Smooth muscle cell of the brain vasculature (primary cell): ENCODE results near the gene LRMDA.

Source experiments
- DNase-seq: peaks from one replicate; pipeline ENCODE4 v3.0.0-alpha.2; 2012; ENCODE audit warnings: low read depth, low spot score

Gene LRMDA

DNA sequence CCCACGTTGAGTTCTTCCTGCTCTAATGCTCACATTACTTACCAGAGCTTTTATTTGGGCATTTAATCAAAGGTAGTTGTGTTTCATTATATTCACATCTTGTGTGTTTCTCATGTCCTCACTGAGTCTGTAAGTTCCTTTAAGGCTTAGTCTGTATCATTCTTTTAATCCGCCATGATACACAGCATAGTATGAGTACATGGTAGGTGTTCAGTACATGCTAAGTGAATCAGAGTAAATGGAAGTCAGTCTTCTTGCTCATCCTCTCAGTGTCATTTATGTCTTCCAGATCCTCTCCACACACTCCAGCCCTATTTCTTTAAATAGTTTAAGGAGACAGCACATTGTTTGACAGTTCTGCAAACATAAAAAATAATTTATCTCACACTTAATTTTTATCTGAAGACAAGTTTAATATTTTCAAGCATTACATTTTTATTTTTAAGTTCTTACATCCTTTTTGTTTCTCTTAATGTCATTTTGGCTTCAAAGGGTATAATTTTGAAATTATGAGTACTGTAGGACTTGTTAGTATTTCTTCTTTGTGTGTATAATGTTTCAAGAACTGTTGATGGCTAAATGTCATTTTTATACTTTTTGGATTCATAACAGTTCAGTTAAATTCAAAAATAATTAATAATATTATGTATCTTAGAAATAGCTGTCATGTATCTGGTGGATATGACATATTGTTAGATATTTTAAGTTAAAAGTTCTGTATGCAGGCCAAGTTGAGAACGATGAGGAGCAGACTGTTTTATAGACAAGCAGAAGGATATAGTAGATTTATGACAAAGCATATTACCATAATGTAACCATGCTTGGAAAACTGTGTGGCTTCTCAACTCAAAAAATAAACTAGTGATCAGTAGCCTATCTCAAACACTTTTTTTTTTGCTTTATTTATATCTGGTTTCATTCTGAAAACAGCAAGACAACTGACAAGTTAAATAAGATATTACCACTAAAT, 342.7 kb downstream of the LRMDA start:
- DNase-seq, result no peak

DNA sequence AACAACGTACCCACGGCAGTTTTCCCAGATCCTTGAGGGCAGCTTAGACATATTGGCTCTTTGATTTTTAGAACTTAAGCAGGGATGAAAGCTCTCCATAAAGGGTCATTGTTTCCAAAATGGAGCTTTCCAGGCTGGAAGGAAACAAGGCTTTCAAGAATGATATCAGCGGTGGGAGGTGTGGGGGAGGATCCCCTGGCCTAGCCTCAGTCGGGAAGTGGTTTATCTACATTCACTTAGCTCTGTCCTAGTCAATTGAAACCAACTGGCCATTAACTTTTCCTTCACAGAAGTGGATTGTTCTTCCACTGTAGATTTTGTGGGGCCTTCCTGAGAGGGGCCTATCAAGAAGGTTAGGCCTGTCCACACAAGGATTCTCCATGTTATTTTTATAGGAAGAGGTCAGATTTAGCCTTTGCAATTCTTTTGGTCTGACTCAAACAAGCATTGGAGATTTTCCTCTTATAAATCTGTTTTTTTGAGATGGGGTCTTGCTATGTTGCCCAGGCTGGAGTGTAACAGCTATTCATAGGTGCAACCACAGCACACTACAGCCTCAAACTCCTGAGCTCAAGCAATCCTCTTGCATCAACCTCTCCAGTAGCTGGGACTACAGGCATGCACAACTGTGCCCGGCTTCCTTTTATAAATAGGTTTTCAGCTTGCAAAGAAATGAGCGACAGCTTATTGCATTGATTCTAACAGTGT, 343.5 kb downstream of the LRMDA start:
- DNase-seq, result no peak

DNA sequence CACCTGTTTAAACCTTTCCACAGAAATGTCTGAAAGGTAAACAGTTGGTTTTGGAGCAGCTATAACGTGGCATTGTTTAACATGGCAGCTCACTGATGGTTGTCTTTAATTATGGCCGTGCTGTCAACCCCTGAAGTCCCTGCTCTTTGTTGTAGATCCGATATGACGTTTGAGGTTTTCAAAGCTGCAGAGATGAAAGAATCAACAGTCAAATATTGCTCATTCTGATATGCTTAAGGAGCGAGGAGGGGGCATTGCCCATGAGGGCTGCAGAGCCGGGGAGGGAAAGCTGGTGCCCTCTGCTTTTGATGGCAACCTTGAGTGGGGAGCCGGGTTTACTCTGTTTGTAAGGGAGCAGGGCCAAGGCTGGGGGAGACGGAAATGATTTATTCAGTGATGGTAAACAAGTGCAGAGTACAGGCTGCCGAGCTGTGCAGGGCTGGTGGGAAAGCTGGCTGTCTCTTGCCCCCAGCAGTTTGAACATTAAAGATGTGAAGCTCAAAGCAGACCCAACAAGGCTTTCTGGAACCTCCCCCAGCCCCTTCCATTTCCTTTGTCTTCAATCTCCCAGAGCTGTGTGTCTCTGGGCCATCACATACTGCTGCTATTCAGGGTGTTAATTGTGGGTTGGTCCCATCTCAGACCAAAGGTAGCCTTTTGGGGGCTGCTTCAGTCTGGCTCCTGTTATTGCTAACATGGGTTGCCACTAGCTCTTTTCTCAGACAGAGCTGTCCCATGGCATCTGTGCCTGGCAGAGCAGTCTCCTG, 345.5 kb downstream of the LRMDA start:
- DNase-seq, result no peak

- no peak for DNase-seq
Measured at GRCh38 chr10:75778665-75779064, 347.2 kb downstream of the LRMDA start.

DNA sequence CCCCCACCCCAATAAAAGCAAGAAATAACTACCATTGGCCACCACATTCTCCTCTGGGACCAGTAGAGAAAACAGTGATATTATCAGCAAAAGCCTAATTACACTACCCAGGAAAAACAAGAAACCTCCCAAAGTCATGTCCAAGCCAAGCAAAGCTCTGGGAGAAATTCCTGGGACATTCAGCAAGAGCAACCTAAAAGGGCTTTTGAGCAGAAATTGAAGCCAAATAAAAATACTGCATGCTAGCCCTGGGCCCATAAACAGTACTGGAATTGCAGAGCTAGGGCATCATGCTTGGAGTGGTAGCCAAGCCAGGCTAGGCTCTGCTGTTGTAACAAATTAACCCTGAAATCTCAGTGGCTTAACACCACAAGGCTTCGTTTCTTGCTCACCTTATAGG, 347.9 kb downstream of the LRMDA start:
- no peak for DNase-seq

DNA sequence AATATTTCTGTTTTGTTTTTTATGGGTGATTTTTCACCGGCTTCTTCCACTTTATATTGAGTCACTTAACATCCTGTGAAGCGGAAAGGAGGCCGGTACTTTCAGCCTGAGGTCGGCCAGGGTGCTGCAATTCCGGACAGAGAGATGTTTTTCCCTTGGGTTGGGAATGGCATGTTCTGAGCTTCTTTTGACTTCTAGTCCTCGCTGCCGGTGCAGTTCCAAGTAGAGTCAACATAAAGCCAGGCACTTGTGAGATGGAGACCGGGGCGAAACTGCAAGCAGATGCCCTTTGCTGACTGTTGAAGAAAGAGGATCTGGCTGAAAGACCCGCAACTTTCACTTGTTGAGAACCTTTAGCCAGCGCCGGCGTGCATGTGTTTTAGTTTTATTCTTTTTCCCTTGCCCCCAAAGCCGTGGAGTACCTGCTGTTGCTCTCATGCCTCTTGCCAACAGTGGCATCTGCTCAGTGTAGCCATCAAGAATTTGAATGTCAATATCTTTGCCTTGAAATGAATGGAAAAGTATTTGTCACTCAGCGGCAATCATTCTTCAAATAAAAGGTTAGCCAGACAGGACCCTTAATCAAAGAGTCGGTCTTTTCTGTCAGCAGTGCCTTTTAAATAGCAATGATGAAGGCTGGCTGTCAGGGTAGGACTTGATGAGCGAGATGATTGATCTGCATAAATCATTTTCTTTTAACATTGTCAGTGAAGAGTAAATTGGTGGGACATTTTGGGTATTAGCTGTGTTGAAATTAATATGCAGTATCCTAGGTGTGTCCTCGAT, 351.2 kb downstream of the LRMDA start:
- DNase-seq, result no peak

GRCh38 chr10:75788394-75789205, 357.2 kb downstream of the LRMDA start:
- no peak for DNase-seq

GRCh38 chr10:75793848-75794247, 362.4 kb downstream of the LRMDA start:
- no peak for DNase-seq

GRCh38 chr10:75801121-75801520, 369.7 kb downstream of the LRMDA start:
- DNase-seq, result no peak

DNA sequence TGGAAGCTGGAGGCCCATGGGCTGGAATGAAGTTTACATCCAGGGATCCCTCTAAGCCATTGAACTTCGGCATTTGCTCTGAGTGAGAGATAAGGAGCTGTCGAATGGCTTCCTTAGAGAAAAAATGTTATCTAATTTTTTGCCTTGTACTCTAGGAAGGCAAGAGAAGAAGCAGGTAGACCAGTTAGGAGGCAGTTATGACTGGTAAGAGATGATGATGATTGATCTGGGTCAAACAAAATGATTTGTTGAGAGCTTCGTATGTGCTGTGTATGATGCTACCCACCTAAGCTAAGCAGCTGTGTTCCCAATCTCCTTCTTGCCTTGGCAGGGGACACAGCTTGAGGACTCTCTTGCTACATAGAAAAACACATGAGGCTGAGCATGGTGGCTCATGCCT, 370.2 kb downstream of the LRMDA start:
- DNase-seq, result no peak

DNA sequence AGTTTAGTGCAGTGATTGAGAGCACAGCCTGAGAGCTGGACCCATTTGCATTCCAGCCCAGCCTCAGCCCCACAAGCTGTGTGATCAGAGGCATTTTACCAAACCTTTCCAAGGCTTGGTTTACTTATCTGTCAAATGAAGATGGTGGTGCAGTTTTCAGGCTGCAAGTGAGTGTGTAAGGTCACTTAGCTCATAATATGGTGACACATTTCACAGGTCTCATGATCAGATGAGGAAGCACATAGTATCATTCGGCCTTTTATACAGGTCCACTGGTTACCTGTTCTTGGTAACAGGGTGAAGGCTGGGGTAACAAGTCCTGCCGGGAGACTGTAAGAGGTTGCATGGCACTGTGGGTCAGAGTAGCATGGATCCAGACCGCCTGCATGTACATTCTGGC, 371.7 kb downstream of the LRMDA start:
- DNase-seq, result no peak

DNA sequence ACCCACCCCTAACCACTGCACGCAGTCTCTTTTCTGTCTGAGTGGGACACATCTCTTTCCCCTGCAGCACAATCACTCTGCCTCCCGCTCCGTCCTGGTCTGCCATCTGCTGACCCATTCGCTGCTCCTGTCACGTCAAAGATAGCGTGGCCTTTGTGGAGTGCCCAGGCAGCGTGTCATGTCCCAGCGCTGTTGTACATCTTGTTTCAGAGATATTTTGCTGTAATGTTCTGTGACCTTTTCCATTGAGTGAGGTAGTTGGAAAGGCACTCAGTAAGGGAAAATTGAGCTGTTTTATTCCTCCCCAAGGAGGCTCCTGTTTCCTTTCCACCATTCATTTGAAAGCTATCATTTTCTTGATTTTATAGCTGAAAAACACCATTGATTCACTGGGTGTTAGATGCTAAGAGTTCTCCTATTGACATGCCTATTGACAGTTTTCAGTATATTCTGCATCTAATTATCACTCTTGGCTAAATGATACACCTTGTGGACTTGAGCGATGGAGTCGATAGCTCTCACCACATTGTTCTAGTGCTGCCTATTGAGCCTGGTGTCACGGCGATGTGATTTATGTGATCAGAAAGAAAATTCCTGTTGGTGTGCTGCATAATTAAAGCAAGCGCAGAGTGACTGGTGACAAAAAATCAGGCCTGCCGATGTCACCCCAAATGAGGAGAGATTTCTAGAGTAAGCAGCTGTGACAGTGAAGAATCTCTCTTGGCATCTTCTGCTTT, 372.6 kb downstream of the LRMDA start:
- no peak for DNase-seq

DNA sequence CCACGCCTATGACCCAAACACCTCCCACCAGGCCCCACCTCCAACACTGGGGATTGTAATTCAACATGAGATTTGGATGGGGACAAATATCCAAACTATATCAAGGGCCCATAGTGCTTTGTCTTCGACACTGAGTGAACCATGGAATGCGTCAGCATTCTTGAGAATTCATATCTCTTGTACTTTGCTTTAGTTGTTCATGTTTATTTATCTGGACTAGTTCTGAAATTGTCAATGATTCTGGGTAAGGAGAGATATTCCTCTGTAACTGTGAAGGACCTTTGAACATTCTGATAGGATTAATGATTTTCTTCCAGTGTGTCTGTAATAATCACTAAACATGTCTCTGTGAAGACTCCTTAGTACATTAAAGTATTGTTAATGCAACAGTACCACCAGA, 374.8 kb downstream of the LRMDA start:
- DNase-seq, result no peak

GRCh38 chr10:75807456-75807855, 376.0 kb downstream of the LRMDA start:
- DNase-seq, result no peak

DNA sequence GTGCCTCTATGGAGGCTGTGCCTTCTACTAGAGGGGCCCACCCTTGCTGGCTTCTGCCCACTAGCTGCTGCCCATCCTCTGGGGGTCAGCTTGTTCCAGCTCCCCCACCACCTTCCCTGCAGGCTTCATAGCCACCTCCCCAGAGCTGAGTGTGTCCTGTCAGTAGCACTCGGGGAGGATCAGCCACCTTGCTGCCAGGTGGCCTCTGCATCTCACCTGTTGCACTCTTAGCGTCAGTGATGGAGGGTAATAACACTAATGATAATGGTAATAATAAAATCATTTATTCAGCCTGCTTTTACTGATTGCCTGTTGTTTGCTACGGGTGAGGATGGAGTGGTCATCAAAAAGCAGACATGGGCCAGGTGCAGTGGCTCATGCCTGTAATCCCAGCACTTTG, 377.6 kb downstream of the LRMDA start:
- no peak for DNase-seq

- DNase-seq, result no peak
Measured at GRCh38 chr10:75814014-75814413, 382.6 kb downstream of the LRMDA start.

- no peak for DNase-seq
Measured at GRCh38 chr10:75815066-75815465, 383.6 kb downstream of the LRMDA start.

- DNase-seq, result no peak
Measured at GRCh38 chr10:75817198-75817597, 385.8 kb downstream of the LRMDA start.

DNA sequence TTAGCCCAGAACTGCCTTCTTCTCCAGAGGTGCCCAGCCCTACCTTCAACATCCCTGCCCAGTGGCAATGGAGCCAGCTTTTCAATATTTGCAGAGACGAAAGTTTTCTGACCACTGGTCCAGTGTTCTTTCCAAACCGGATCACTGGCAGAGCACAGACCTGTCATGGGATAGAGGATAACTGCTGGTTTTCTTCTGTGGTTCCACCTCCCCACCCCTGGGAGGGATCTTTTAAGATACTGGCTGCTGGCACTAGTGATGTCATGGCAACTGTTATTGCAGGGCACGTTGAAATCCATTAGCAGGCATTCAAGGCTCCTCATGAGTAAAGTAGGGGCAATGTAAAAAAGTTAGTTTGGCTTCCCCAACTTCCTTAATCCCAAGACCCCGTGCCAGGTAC, 387.1 kb downstream of the LRMDA start:
- no peak for DNase-seq

GRCh38 chr10:75825235-75825634, 393.8 kb downstream of the LRMDA start:
- no peak for DNase-seq
